ENCODE data around the gene BRME1. TPM values are rescaled to one million over a fixed set of nuclear protein-coding genes. Genes with fewer than 3 reads are reported as not detected.

The BRME1 gene
- total and polyA plus RNA-seq, 2 donors from 2014 or later = 1.5 to 1.8 TPM

- Histone ChIP-seq H3K27me3 (ENCODE audit: control insufficient read depth, insufficient read depth, low read length) (no peaks in the 10 kb centered on the region), H3K4me3 (ENCODE audit: low read length in 3 of 3) (no peak overlapping the region), H3K36me3 (ENCODE audit: control insufficient read depth in 2 of 3, insufficient read depth in 3 of 3, low read length in 3 of 3) (no peaks in the 10 kb centered on the region), H3K4me1 (ENCODE audit: control insufficient read depth in 2 of 3, insufficient read depth in 2 of 3, low read depth in 1 of 3, low read length in 3 of 3) (no peaks in the 10 kb centered on the region), H3K27ac (ENCODE audit: low read depth in 2 of 2, low read length in 2 of 2) (no peak overlapping the region), H3K9me3 (ENCODE audit: control insufficient read depth in 2 of 3, insufficient read depth in 1 of 3, low read length in 3 of 3) (no peaks in the 10 kb centered on the region), H3K9ac (ENCODE audit: low read length in 3 of 3) (no peak overlapping the region)
- DNase-seq (no peak), FAIRE-seq (no peak)
- intact Hi-C loops (cut with DNase I) = no loop called here
- no peak for TF ChIP-seq CTCF (IDR thresholded peaks at IDR 0.05; ENCODE audit: borderline replicate concordance, extremely low read depth, insufficient read depth)
Measured at GRCh38 chr19:13946414-13946813, 40.5 kb upstream of the BRME1 start.

GRCh38 chr19:13942023-13942684, 36.2 kb upstream of the BRME1 start:
- no peaks in the 10 kb centered on the region for H3K27me3 ChIP-seq (ENCODE audit: control insufficient read depth, insufficient read depth, low read length)
- TF ChIP-seq CTCF (IDR thresholded peaks at IDR 0.05; ENCODE audit: borderline replicate concordance, extremely low read depth, insufficient read depth) = no peak

DNA sequence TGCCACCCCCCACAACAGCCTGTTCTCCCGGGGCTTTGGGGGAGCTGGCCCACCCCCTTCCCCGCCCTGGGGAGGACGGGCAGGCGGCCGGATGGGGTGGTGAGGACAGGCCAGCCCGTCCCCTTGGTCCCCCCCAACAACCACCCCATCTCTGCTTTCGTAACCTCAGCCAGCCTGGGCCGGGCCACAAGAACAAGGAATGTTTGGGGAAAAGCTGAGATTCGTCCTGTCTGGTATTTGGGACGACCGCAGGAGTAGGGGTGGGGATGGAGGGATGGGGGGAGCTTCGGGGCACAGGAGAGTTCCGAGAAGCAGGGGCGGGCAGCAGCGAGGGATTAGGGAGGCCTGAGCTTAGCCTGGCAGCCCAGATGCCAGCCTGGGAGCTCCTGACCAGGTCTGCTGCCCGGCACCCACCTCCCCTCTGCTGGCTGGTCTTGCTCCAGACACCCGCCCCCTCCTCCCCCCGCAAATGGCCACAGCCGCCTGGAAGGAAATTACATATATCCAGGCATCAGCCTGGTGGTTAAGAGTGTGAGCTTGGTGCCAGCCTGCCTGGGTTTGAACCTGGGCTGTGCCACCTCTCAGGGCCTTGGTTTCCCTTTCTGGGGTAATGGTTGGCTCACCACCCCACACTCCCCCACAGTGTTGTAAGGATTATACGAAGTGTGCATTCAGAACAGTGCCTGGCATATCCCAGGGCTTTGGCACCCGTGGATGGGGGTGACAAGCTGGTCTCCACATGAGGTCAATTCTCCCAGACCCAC, 32.6 kb upstream of the BRME1 start, which contains the start of gene PODNL1:
Gene PODNL1, minus strand, starts transcription at position 117 of the 764 bp plus-strand sequence. CDS start 236 bp downstream, outside the sequence.
- Histone ChIP-seq H3K9ac (ENCODE audit: low read length in 3 of 3) (no peak within 1 kb of the TSS), H3K27ac (ENCODE audit: low read depth in 2 of 2, low read length in 2 of 2) (no peak within 1 kb of the TSS), H3K27me3 (ENCODE audit: control insufficient read depth, insufficient read depth, low read length) (no peaks in the 10 kb centered on the region), H3K4me1 (ENCODE audit: control insufficient read depth in 2 of 3, insufficient read depth in 2 of 3, low read depth in 1 of 3, low read length in 3 of 3) (no peaks in the 10 kb centered on the region), H3K9me3 (ENCODE audit: control insufficient read depth in 2 of 3, insufficient read depth in 1 of 3, low read length in 3 of 3) (no peaks in the 10 kb centered on the region), H3K4me3 (ENCODE audit: low read length in 3 of 3) (no peak within 1 kb of the TSS), H3K36me3 (ENCODE audit: control insufficient read depth in 2 of 3, insufficient read depth in 3 of 3, low read length in 3 of 3) (peaks cover 0 to 2% (median 0%) of the 10 kb centered on the region in 3 donors)
- intact Hi-C loops (cut with DNase I) = no loop called here
- FAIRE-seq (no peak), DNase-seq (peak in 4 of 5 donors; percentile 12 to 84 (median 46))
- TF ChIP-seq CTCF (IDR thresholded peaks at IDR 0.05; ENCODE audit: borderline replicate concordance, extremely low read depth, insufficient read depth) = no peak

More at GRCh38 chr19:13942023-13942684, 36.2 kb upstream of the BRME1 start:
- Histone ChIP-seq H3K27ac (ENCODE audit: low read depth in 2 of 2, low read length in 2 of 2) (no peak overlapping the region), H3K36me3 (ENCODE audit: control insufficient read depth in 2 of 3, insufficient read depth in 3 of 3, low read length in 3 of 3) (no peaks in the 10 kb centered on the region), H3K9ac (ENCODE audit: low read length in 3 of 3) (no peak overlapping the region), H3K9me3 (ENCODE audit: control insufficient read depth in 2 of 3, insufficient read depth in 1 of 3, low read length in 3 of 3) (no peaks in the 10 kb centered on the region), H3K4me3 (ENCODE audit: low read length in 3 of 3) (no peak overlapping the region), H3K4me1 (ENCODE audit: control insufficient read depth in 2 of 3, insufficient read depth in 2 of 3, low read depth in 1 of 3, low read length in 3 of 3) (no peaks in the 10 kb centered on the region)
- no peak for DNase-seq
- intact Hi-C loops (cut with DNase I) = no loop called here
- FAIRE-seq = no peak
